Endodermal cell (in vitro differentiated cells): ENCODE results near the gene PEX7. TPM values are rescaled to one million over a fixed set of nuclear protein-coding genes. Genes with fewer than 3 reads are reported as not detected.
"Not testable (repeated sequence)": the region's sequence is repeated elsewhere in the genome, so short reads cannot be mapped to it uniquely, and the experiment has no call there.

Experiments
- DNase-seq: peaks from one replicate; pipeline ENCODE4 v3.0.0-alpha.2; 2017
- H3K27ac ChIP-seq: 2 replicates; pipeline ENCODE4 v1.5.1; 2013; ENCODE audit warnings: mild to moderate bottlenecking, low read depth, low read length, moderate library complexity
- H3K27me3 ChIP-seq: 2 replicates; pipeline ENCODE4 v1.6.1; 2013; ENCODE audit warnings: mild to moderate bottlenecking, low read length, moderate library complexity; ENCODE audit not compliant: insufficient read depth, control insufficient read depth, poor library complexity, severe bottlenecking
- H3K36me3 ChIP-seq: 2 replicates; pipeline ENCODE4 v1.7.0; 2013; ENCODE audit warnings: mild to moderate bottlenecking, low read length, moderate library complexity; ENCODE audit not compliant: control insufficient read depth, insufficient read depth
- H3K4me1 ChIP-seq: one replicate; pipeline ENCODE4 v1.7.0; 2013; ENCODE audit warnings: low read length; ENCODE audit not compliant: control insufficient read depth, insufficient read depth
- H3K4me3 ChIP-seq: 2 replicates; pipeline ENCODE4 v1.5.1; 2013; ENCODE audit warnings: mild to moderate bottlenecking, low read length, moderate library complexity
- H3K9ac ChIP-seq: 2 replicates; pipeline ENCODE4 v1.6.1; 2013; ENCODE audit warnings: mild to moderate bottlenecking, low read length, moderate library complexity; ENCODE audit not compliant: poor library complexity, severe bottlenecking; ENCODE audit errors: extremely low read depth
- H3K9me3 ChIP-seq: 2 replicates; pipeline ENCODE4 v1.6.1; 2013; ENCODE audit warnings: mild to moderate bottlenecking, low read length, moderate library complexity; ENCODE audit not compliant: control insufficient read depth
- H3K27ac Mint-ChIP-seq: 2 replicates; pipeline ENCODE4 v1.8.0; 2020; ENCODE audit warnings: mixed read lengths
- H3K27me3 Mint-ChIP-seq: 2 replicates; pipeline ENCODE4 v1.8.0; 2021; ENCODE audit warnings: mild to moderate bottlenecking, mixed read lengths; ENCODE audit not compliant: insufficient read depth
- H3K36me3 Mint-ChIP-seq: 2 replicates; pipeline ENCODE4 v1.8.0; 2020; ENCODE audit warnings: low read depth, mixed read lengths
- H3K4me1 Mint-ChIP-seq: 2 replicates; pipeline ENCODE4 v1.8.0; 2020; ENCODE audit warnings: mixed read lengths
- H3K4me3 Mint-ChIP-seq: 2 replicates; pipeline ENCODE4 v1.8.0; 2020; ENCODE audit warnings: mild to moderate bottlenecking, moderate library complexity, mixed read lengths
- H3K9me3 Mint-ChIP-seq: 2 replicates; pipeline ENCODE4 v1.8.0; 2020; ENCODE audit warnings: mild to moderate bottlenecking, mixed read lengths
- CTCF ChIP-seq: fragments of 200-600 bp; sonication (generic); conservative IDR thresholded peaks from 2 replicates; pipeline ENCODE4 v1.5.0; 2021; ENCODE audit warnings: antibody characterized with exemption, mild to moderate bottlenecking
- WGBS, 2 experiments: methylation state at CpG; one replicate each; pipeline versions ENCODE4 v1.1.5 to v1.1.7; 2013; ENCODE audit warnings: missing lambda C conversion rate in 2 of 2, mixed read lengths in 1 of 2; ENCODE audit not compliant: insufficient coverage in 1 of 2, insufficient read length in 1 of 2; 5-methylcytosine and 5-hydroxymethylcytosine counted together
- total RNA-seq, 2 donors: library from RNA; stranded (reverse); fragmentation: NEBNext Ultra II Directional in 1 of 2; extraction: Animal tissue kit (Norgen Biotek cat#: 25700) in 1 of 2; gene quantifications; 2 replicates in 1 of 2; 3 replicates in 1 of 2; pipeline ENCODE4 v1.2.1, GENCODE V29; 2021

The PEX7 gene
- total RNA-seq, 2 donors from 2014 or later = 11.2 to 11.6 TPM

- peaks cover 23% of the 10 kb centered on the region for H3K27me3 ChIP-seq
- Mint-ChIP-seq H3K27ac (no peak overlapping the region), H3K27me3 (peaks cover 39% of the 10 kb centered on the region)
Observed at GRCh38 chr6:136787726-136788068, 34.7 kb upstream of the PEX7 start.

GRCh38 chr6:136788069-136788902, 34.1 kb upstream of the PEX7 start:
- H3K27me3 Mint-ChIP-seq = peaks cover 41% of the 10 kb centered on the region
- H3K4me3 Mint-ChIP-seq = no peak overlapping the region
- WGBS, 2 experiments = 76 to 100% methylated on average over 4 to 7 of the region's 7 CpGs
- H3K9me3 ChIP-seq = no peaks in the 10 kb centered on the region
- no peak overlapping the region for H3K27ac ChIP-seq
- TF ChIP-seq CTCF = no peak
- H3K27ac Mint-ChIP-seq = no peak overlapping the region
- no peaks in the 10 kb centered on the region for H3K4me1 ChIP-seq
- H3K36me3 ChIP-seq = no peaks in the 10 kb centered on the region
- no peaks in the 10 kb centered on the region for H3K9me3 Mint-ChIP-seq
- peaks cover 9% of the 10 kb centered on the region for H3K4me1 Mint-ChIP-seq
- H3K9ac ChIP-seq = no peak overlapping the region
- DNase-seq = no peak
- peaks cover 23% of the 10 kb centered on the region for H3K27me3 ChIP-seq
- H3K4me3 ChIP-seq = no peak overlapping the region
- no peaks in the 10 kb centered on the region for H3K36me3 Mint-ChIP-seq

More at GRCh38 chr6:136787726-136788068, 34.7 kb upstream of the PEX7 start:
- Mint-ChIP-seq H3K4me3 (no peak overlapping the region), H3K9me3 (no peaks in the 10 kb centered on the region), H3K36me3 (no peaks in the 10 kb centered on the region), H3K4me1 (peaks cover 8% of the 10 kb centered on the region)
- H3K4me3 ChIP-seq = no peak overlapping the region
- TF ChIP-seq CTCF = no peak
- H3K9ac ChIP-seq = no peak overlapping the region
- no peaks in the 10 kb centered on the region for H3K9me3 ChIP-seq
- DNase-seq = no peak
- H3K4me1 ChIP-seq = no peaks in the 10 kb centered on the region
- WGBS, 2 experiments = 80 to 83% methylated on average over 1 to 4 of the region's 4 CpGs
- H3K36me3 ChIP-seq = no peaks in the 10 kb centered on the region
- H3K27ac ChIP-seq = no peak overlapping the region

GRCh38 chr6:136789440-136789839, 33.0 kb upstream of the PEX7 start:
- H3K27ac Mint-ChIP-seq, H3K9ac ChIP-seq, DNase-seq, H3K4me3 Mint-ChIP-seq, H3K27ac ChIP-seq, H3K9me3 ChIP-seq, H3K4me1 ChIP-seq, H3K9me3 Mint-ChIP-seq, H3K36me3 ChIP-seq, H3K4me3 ChIP-seq, H3K36me3 Mint-ChIP-seq: not testable (repeated sequence)
- H3K27me3 ChIP-seq = peaks cover 23% of the 10 kb centered on the region
- WGBS, 2 experiments = 95 to 100% methylated on average over 1 to 3 of the region's 3 CpGs
- Mint-ChIP-seq H3K27me3 (peaks cover 47% of the 10 kb centered on the region), H3K4me1 (peaks cover 12% of the 10 kb centered on the region)
